Tibial artery (tissue), 4 donors: Measurements from ENCODE around the gene PRKAA1.

ENCODE experiments used
- DNase-seq, 2 donors: peaks; one replicate each; pipeline ENCODE4 v3.0.0-alpha.2; 2019
- H3K27ac ChIP-seq, 2 donors: fragments of 200-600 bp; sonication (generic) in 1 of 2; 1 replicate in 1 of 2; 2 replicates in 1 of 2; pipeline ENCODE4 v1.5.1; 2018 to 2019; ENCODE audit warnings: mild to moderate bottlenecking in 1 of 2
- H3K27me3 ChIP-seq, 2 donors: fragments of 200-600 bp; sonication (generic) in 1 of 2; one replicate each; pipeline versions ENCODE4 v1.5.1 to v1.6.0; 2016 to 2019
- H3K36me3 ChIP-seq, 3 donors: fragments of 200-600 bp; sonication (generic) in 2 of 3; one replicate each; pipeline ENCODE4 v1.5.1; 2016 to 2019; ENCODE audit warnings: mild to moderate bottlenecking in 2 of 3
- H3K4me1 ChIP-seq, 4 donors: fragments of 200-600 bp; sonication (generic) in 2 of 4; 1 replicate in 3 of 4; 2 replicates in 1 of 4; pipeline ENCODE4 v1.5.1; 2016 to 2019
- H3K4me3 ChIP-seq, 2 donors: fragments of 200-600 bp; sonication (generic) in 1 of 2; 1 replicate in 1 of 2; 2 replicates in 1 of 2; pipeline ENCODE4 v1.5.1; 2018 to 2019; ENCODE audit warnings: mild to moderate bottlenecking in 2 of 2
- H3K9me3 ChIP-seq, 3 donors: fragments of 200-600 bp; sonication (generic) in 1 of 3; one replicate each; pipeline ENCODE4 v1.5.1; 2016 to 2019
- CTCF ChIP-seq, 2 experiments: fragments of 200-600 bp in 1 of 2; fragments of 450-650 bp in 1 of 2; IDR thresholded peaks; one replicate each; pipeline ENCODE4 v1.5.1; 2017 to 2019; ENCODE audit warnings: antibody characterized with exemption in 2 of 2, mild to moderate bottlenecking in 1 of 2, moderate library complexity in 1 of 2
- intact Hi-C: fragments of 100-400 bp; cut with DNase I; formaldehyde crosslinking; loops from one replicate; pipeline ENCODE4 v1.15.0; 2023; ENCODE audit warnings: low total_unique reads

The PRKAA1 gene

GRCh38 chr5:40798012-40798800 is at the start of gene PRKAA1:
PRKAA1 (minus strand) TSS chr5:40798374; CDS start chr5:40798189, 185 bp downstream.
- Histone ChIP-seq H3K4me1 (peaks cover 0 to 36% (median 14%) of the 10 kb centered on the region in 4 donors), H3K4me3 (peak within 1 kb of the TSS; percentile 63 to 89), H3K27ac (peak within 1 kb of the TSS; percentile 87 to 90), H3K27me3 (no peaks in the 10 kb centered on the region), H3K9me3 (no peaks in the 10 kb centered on the region), H3K36me3 (no peaks in the 10 kb centered on the region)
- intact Hi-C loops = no loop called here
- TF ChIP-seq CTCF (IDR thresholded peaks at IDR 0.05) = peak; percentile 64 to 65
- DNase-seq = peak; percentile 88 to 95

DNA sequence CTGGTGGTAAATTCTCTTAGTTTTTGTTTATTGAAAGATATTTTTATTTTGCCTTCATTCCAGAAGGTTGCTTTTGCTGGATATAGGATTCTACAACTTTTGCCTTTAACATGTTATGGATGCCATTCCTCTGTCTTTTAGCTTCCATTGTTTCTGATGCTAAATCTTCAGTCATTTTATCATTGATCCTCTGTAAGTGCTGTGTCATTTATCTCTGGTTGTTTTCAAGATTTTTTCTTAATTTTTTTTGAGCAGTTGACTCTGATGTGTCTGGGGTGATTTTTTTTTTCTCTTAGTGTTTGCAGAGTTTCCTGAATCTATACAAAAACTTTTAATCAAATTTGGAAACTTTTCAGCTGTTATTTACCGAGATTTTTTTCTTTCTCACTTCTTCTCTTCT is 49.4 kb upstream of the PRKAA1 start:
- H3K4me1 ChIP-seq = no peaks in the 10 kb centered on the region
- intact Hi-C loops = no loop called here
- H3K27me3 ChIP-seq = peaks cover 0 to 2% of the 10 kb centered on the region in 2 donors
- DNase-seq = no peak
- TF ChIP-seq CTCF (IDR thresholded peaks at IDR 0.05) = no peak
- H3K36me3 ChIP-seq = peaks cover 0 to 15% (median 0%) of the 10 kb centered on the region in 3 donors
- no peaks in the 10 kb centered on the region for H3K9me3 ChIP-seq
- H3K4me3 ChIP-seq = no peak overlapping the region
- H3K27ac ChIP-seq = no peak overlapping the region

- no peak for DNase-seq
- no peaks in the 10 kb centered on the region for H3K4me1 ChIP-seq
- intact Hi-C loops = no loop called here
- H3K27me3 ChIP-seq = peaks cover 0 to 5% of the 10 kb centered on the region in 2 donors
- H3K9me3 ChIP-seq = no peaks in the 10 kb centered on the region
- TF ChIP-seq CTCF (IDR thresholded peaks at IDR 0.05) = no peak
- H3K36me3 ChIP-seq = peaks cover 0 to 9% (median 0%) of the 10 kb centered on the region in 3 donors
- no peak overlapping the region for H3K27ac ChIP-seq
- no peak overlapping the region for H3K4me3 ChIP-seq
Measured at GRCh38 chr5:40846371-40846770, 48.2 kb upstream of the PRKAA1 start.

GRCh38 chr5:40844565-40844964 is 46.4 kb upstream of the PRKAA1 start:
- TF ChIP-seq CTCF (IDR thresholded peaks at IDR 0.05) = no peak
- H3K27me3 ChIP-seq = peaks cover 0 to 5% of the 10 kb centered on the region in 2 donors
- no peak for DNase-seq
- H3K9me3 ChIP-seq = no peaks in the 10 kb centered on the region
- peaks cover 0 to 8% (median 0%) of the 10 kb centered on the region in 3 donors for H3K36me3 ChIP-seq
- intact Hi-C loops = no loop called here
- H3K4me1 ChIP-seq = no peaks in the 10 kb centered on the region
- H3K4me3 ChIP-seq = no peak overlapping the region
- no peak overlapping the region for H3K27ac ChIP-seq

DNA sequence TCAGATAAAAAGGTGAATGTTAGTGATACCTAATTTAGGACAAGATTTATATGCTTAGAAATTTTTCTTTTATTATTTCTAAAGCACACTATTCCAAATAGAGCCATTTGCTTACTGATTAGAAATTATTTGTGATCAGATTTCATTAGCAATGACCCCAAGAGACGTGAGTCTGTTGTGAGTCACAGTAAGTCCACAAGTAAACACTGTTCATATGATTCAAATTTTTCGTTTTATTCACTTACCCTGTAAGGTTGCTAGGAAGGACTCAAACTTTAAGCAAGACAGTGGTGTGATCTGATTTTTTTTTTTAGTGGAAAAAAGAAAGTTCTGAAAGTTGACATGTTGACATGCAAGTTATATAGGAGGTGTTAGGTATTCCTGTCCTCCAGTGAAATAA is 44.2 kb upstream of the PRKAA1 start:
- no peak for DNase-seq
- Histone ChIP-seq H3K36me3 (no peaks in the 10 kb centered on the region), H3K4me1 (no peaks in the 10 kb centered on the region), H3K27me3 (peaks cover 0 to 5% of the 10 kb centered on the region in 2 donors), H3K9me3 (no peaks in the 10 kb centered on the region), H3K27ac (no peak overlapping the region), H3K4me3 (peak overlapping the region; percentile 31 to 39)
- TF ChIP-seq CTCF (IDR thresholded peaks at IDR 0.05) = no peak
- intact Hi-C loops = no loop called here
